ENCODE results near the gene MFAP3. TPM values are rescaled to one million over a fixed set of nuclear protein-coding genes. Genes with fewer than 3 reads are reported as not detected.
"Not testable (repeated sequence)": the region's sequence is repeated elsewhere in the genome, so short reads cannot be mapped to it uniquely, and the experiment has no call there.

Gene MFAP3
- 41.1 and 60.9 TPM in 2 replicates for polyA plus RNA-seq (2014; cell fraction: cytosol; rRNA removed)
- polyA plus RNA-seq (2014; cell fraction: nucleus; rRNA removed), result 22.2 and 28.2 TPM in 2 replicates

DNA sequence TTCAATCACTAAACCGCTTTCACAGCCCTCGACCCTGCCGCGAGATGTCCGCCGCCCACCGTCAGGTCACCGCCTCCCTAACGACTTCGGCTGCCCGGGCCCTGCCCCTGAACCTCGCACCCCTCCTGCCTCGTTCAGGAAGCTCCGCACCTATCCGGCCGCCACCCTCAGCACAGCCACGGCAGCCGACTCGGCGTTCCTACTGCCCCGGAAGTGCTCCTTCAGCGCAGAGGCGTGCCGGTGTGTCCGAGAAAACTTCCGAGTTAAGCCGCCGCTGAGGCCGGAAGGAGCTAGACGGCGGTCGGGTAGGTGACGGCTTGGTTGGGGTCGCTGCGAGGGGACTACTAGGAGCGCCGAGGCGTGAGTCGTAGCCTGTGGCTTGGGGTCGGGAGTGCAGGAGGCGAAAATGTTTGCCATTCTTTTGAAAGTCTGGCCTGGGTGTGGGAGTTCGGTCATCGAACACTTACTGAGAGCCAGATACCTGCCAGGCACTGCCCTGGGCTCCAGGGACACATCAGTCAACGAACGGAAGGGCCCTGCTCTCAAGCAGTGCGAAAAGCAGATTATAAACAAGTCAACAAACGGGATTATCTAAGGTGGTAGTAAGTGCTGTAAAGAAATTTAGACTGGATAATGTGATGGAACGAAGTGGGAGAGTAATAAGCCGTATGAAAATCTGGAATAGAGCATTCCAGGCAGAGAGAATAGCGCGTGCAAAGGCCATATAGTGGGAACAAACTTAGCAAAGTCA is at the start of gene MFAP3, which contains the start of gene FAM114A2:
Gene MFAP3, plus strand, starts transcription at position 261 of the 751 bp plus-strand sequence. CDS start 10,756 bp downstream, outside the sequence.
Gene FAM114A2, minus strand, starts transcription at position 204 of the 751 bp plus-strand sequence. CDS start 3,957 bp downstream, outside the sequence.
- DNase-seq (ENCODE audit: low spot score), result peak; percentile 90

- no peak for DNase-seq (ENCODE audit: low spot score)
These were observed 47.6 kb upstream of the MFAP3 start for GRCh38 chr5:153991168-153991567.

DNA sequence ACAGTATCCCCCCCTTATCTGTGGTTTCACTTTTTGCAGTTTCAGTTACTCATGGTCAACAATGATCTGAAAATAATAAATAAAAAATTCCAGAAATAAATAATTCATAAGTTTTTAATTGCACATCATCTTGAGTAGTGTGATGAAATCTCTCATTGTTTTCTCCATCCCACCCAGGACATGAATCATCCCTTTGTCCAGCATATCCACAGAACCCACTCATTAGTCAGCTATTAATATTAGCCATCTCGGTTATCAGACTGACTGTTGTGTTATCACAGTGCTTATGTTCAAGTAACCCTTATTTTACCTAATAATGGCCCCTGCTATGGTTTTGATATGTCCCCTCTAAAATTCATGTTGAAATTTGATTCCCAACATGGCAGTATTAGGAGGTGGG is 40.8 kb upstream of the MFAP3 start:
- DNase-seq (ENCODE audit: low spot score), result no peak

DNA sequence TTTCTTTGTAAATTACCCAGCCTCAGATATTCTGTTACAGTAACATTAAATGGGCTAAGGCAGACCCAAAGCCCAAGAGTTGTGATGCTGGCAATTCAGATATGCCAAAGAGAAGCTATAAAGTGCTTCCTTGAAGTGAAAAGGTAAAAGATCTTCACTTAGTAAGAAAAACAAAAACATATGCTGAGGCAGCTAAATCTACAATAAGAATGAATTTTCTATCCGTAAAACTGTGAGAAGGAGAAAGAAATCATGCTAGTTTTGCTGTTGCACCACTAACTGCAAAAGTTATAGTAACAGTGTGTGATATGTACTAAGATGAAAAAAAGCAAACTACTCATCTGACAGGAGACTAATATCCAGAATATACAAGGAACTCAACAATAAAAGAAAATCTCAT is 40.0 kb upstream of the MFAP3 start:
- no peak for DNase-seq (ENCODE audit: low spot score)

GRCh38 chr5:153999995-154000394 is 38.8 kb upstream of the MFAP3 start:
- DNase-seq (ENCODE audit: low spot score), result no peak

DNA sequence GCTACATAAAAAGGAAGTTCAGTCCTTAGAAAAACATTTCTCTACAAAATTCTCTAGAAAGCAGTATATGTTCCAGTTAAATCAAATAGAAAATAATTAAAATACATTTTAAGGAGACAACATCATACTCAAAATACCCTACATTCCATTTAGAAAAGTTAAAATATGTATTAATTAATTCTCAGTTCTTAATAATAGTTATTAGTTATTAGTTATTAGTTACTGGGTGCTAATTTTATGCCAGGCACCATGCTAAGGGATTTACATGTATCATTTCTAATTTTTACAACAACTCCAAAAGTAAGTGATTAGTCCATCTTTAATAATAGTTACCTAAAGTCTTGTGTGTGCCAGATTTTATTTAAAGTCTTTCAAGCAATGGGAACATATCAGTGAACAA is 38.1 kb upstream of the MFAP3 start:
- DNase-seq (ENCODE audit: low spot score), result no peak

GRCh38 chr5:154002093-154002492 is 36.7 kb upstream of the MFAP3 start:
- DNase-seq (ENCODE audit: low spot score), result no peak

DNA sequence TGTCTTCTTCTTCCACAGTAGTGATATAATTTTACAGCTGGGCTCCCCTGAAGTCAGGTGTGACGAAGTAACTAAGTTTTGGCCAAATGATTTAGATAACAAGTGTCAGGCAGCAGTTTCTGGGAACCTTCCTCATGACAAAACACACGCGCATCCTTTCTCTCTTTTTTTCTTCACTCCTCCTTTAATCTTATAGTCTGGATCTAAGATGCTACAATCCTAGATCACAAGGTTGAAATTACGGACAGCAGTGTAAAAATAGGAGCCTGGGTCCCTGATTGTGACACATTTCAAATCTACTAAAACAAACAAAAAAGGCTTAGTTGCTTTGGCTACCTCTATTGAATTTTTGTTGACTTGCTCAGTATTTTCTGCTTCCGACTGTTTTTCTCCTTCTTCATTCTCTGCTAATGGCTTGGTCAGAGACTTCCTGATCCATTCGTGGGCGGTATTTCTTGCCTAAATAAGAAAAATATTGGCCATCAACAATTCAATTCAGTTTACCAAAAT is 36.2 kb upstream of the MFAP3 start:
- no peak for DNase-seq (ENCODE audit: low spot score)

- no peak for DNase-seq (ENCODE audit: low spot score)
These were observed 33.1 kb upstream of the MFAP3 start for GRCh38 chr5:154005648-154006047.

DNA sequence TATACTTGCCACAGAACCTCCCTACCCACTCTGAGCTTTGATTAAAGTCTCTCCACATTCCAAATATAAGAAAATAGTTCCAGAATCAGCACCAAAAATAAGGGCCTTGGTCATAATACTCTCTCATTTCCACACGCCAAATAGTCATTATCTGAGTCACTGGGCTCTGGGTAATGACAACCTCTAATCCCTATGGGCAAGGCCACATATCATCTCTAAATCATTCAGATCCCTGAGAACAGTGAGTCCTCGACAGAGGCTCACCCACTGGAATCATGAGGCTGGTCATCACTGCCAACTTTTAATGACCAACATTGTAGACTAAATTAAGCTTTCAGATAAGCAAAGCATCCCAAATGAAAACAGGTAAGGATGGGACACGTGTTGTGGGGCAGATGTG is 28.1 kb upstream of the MFAP3 start:
- DNase-seq (ENCODE audit: low spot score), result no peak

DNA sequence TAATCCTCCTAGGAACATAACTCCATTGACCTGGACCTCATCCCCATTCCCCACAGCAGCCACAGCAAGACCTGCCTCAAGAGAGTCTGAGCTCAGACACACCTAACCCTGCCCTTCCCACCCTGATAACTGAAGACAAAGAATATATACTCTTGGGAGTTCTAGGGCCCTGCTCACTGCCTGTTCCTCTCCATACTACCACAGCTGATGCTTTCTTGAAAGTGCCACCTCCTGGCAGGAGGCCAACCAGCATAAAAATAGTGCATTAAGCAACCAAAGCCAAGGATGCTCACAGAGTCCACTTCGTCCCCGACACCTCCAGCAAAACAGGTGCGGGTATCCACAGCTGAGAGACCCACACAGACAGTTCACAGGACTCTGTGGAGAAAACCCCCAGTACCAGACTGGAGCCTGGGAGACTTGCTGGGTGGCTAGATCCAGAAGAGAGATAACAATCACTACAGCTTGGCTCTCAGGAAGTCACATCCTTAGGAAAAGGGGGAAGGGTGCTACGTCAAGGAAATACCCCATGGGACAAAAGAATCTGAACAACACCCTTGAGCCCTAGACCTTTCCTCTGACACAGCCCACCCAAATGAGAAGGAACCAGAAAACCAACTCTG is 23.6 kb upstream of the MFAP3 start:
- no peak for DNase-seq (ENCODE audit: low spot score)

DNA sequence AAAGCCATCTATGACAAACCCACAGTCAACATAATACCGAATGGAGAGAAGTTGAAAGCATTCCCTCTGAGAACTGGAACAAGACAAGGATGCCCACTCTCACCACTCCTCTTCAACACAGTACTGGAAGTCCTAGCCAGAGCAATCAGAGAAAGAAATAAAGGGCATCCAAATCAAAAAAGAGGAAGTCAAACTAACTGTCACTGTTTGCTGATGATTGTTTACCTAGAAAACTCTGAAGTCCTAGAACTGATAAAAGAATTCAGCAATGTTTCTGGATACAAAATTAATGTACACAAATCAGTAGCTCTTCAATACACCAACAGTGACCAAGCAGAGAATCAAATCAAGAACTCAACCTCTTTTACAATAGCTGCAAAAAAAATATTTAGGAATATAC is 19.8 kb upstream of the MFAP3 start:
- DNase-seq (ENCODE audit: low spot score), result not testable (repeated sequence)

- DNase-seq (ENCODE audit: low spot score), result no peak
These were observed 12.8 kb upstream of the MFAP3 start for GRCh38 chr5:154025951-154026350.

- DNase-seq (ENCODE audit: low spot score), result no peak
These were observed 6.8 kb upstream of the MFAP3 start for GRCh38 chr5:154031937-154032489.

GRCh38 chr5:154034944-154035343 is 3.8 kb upstream of the MFAP3 start:
- DNase-seq (ENCODE audit: low spot score), result no peak

GRCh38 chr5:154038261-154038706 is 483 bp upstream of the MFAP3 start:
- no peak for DNase-seq (ENCODE audit: low spot score)

GRCh38 chr5:154039458-154039829 is 677 bp downstream of the MFAP3 start:
- peak; percentile 4 for DNase-seq (ENCODE audit: low spot score)

GRCh38 chr5:154042766-154043165 is 4.0 kb downstream of the MFAP3 start:
- DNase-seq (ENCODE audit: low spot score), result no peak

GRCh38 chr5:154044099-154044498 is 5.3 kb downstream of the MFAP3 start:
- no peak for DNase-seq (ENCODE audit: low spot score)

GRCh38 chr5:154044581-154044980 is 5.8 kb downstream of the MFAP3 start:
- no peak for DNase-seq (ENCODE audit: low spot score)

DNA sequence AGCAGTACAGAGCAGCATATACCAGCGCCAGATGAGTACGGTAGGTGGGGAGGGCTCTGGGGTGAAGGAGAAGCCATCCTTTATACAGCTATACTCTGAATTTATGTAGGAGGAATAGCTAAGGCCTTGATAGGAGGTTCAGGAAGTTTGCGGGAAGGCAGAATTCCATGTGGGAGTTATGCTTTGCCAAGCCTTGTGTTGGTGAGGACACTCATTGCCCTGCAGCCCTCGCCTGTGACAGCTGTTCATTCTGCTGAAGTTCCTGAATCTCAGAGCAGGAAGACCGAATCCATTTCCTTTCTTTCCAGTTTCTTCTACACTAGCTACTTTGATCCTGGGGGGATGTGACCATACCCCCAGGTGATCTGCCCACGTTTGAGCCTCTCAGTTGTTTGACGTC is 7.7 kb downstream of the MFAP3 start:
- no peak for DNase-seq (ENCODE audit: low spot score)

DNA sequence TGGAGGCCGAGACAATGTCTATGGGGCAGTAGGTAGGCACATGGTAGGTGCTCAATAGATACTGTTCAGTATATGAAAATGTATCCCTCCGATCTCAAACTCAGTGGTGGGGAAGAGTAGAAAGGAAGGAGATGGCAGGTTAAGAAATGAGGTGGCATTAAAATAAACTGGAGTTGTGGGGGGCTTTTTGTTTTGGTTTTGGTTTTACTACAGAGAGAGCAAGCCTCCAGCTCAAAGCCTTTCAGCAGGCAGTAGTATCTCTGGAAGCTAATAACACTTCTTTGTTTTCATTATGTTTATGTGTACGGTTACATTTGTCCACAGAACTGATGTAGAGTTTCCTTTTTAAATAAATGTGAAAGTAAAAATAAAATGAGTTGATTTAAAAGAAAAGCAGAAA is 8.6 kb downstream of the MFAP3 start:
- DNase-seq (ENCODE audit: low spot score), result no peak
